ENCODE data around the gene DGCR6L.
"Not testable (repeated sequence)": the region's sequence is repeated elsewhere in the genome, so short reads cannot be mapped to it uniquely, and the experiment has no call there.

DGCR6L gene

GRCh38 chr22:20268279-20269012 lies 51.4 kb downstream of the DGCR6L start, which contains the start of gene RTN4R:
Gene RTN4R (minus strand): TSS chr22:20268318. CDS start chr22:20268092, 226 bp downstream.
- H3K4me3 ChIP-seq (replicated peaks; ENCODE audit: insufficient read depth, low read length) = peak within 1 kb of the TSS; percentile 27
- peaks cover 4% of the 10 kb centered on the region for H3K27me3 ChIP-seq (ENCODE audit: insufficient read depth, poor library complexity, severe bottlenecking)
- H3K27ac ChIP-seq (replicated peaks) = no peak within 1 kb of the TSS
- DNase-seq (ENCODE audit: low read depth in 1 of 2, low spot score in 1 of 2) = peak in 1 of 2 experiments; percentile 21
- no peak for TF ChIP-seq GABPA (IDR thresholded peaks at IDR 0.05; ENCODE audit: low read depth)
- peak; percentile 45 for TF ChIP-seq CTCF (IDR thresholded peaks at IDR 0.05; ENCODE audit: insufficient read depth, low read length)

- Histone ChIP-seq H3K4me3 (replicated peaks; ENCODE audit: insufficient read depth, low read length) (peak overlapping the region; percentile 27), H3K27me3 (ENCODE audit: insufficient read depth, poor library complexity, severe bottlenecking) (peaks cover 4% of the 10 kb centered on the region), H3K27ac (replicated peaks) (no peak overlapping the region)
- TF ChIP-seq POLR2AphosphoS5 (IDR thresholded peaks at IDR 0.05; ENCODE audit: low read depth) (no peak), CTCF (IDR thresholded peaks at IDR 0.05; ENCODE audit: insufficient read depth, low read length) (no peak), GABPA (IDR thresholded peaks at IDR 0.05; ENCODE audit: low read depth) (no peak), REST (IDR thresholded peaks at IDR 0.05; ENCODE audit: insufficient replicate concordance, low read depth) (no peak), SPI1 (IDR thresholded peaks at IDR 0.05; ENCODE audit: borderline replicate concordance, low read depth) (no peak)
- no peak for DNase-seq (ENCODE audit: low read depth in 1 of 2, low spot score in 1 of 2)
Measured at GRCh38 chr22:20267441-20268278, 52.2 kb downstream of the DGCR6L start.

GRCh38 chr22:20266667-20267440 lies 53.0 kb downstream of the DGCR6L start:
- not testable (repeated sequence) for H3K27ac ChIP-seq (replicated peaks); H3K27me3 ChIP-seq (ENCODE audit: insufficient read depth, poor library complexity, severe bottlenecking); H3K4me3 ChIP-seq (replicated peaks; ENCODE audit: insufficient read depth, low read length)
- DNase-seq (ENCODE audit: low read depth in 1 of 2, low spot score in 1 of 2) = peak in 1 of 2 experiments; percentile 23

- not testable (repeated sequence) for DNase-seq (ENCODE audit: low read depth in 1 of 2, low spot score in 1 of 2); H3K27ac ChIP-seq (replicated peaks); H3K27me3 ChIP-seq (ENCODE audit: insufficient read depth, poor library complexity, severe bottlenecking); H3K4me3 ChIP-seq (replicated peaks; ENCODE audit: insufficient read depth, low read length)
Measured at GRCh38 chr22:20265772-20266666, 53.8 kb downstream of the DGCR6L start.

All from HL-60 (cell line).